Glomerular visceral epithelial cell (primary cell): ENCODE measurements around the gene VPS37D.

Experiments used
- DNase-seq: peaks from one replicate; pipeline ENCODE4 v3.0.0-alpha.2; 2016; ENCODE audit errors: extremely low spot score

VPS37D gene

GRCh38 chr7:73680501-73680900, 12.9 kb downstream of the VPS37D start:
- DNase-seq: no peak

GRCh38 chr7:73681031-73681430, 13.4 kb downstream of the VPS37D start:
- peak; percentile 22 for DNase-seq

GRCh38 chr7:73682745-73683055, 15.1 kb downstream of the VPS37D start:
- DNase-seq: no peak

- peak; percentile 97 for DNase-seq
Observed at GRCh38 chr7:73683056-73683787, 15.6 kb downstream of the VPS37D start, which contains the start of the genes BUD23 and DNAJC30. Gene BUD23, plus strand, starts transcription at chr7:73683597. Its CDS starts 29 bp downstream, at chr7:73683626. Gene DNAJC30, minus strand, starts transcription at chr7:73683453. Its CDS starts 30 bp downstream, at chr7:73683423.

GRCh38 chr7:73683788-73684693, 16.4 kb downstream of the VPS37D start:
- no peak for DNase-seq

GRCh38 chr7:73685311-73685710, 17.7 kb downstream of the VPS37D start:
- DNase-seq: no peak

- no peak for DNase-seq
Observed at GRCh38 chr7:73688288-73688687, 20.7 kb downstream of the VPS37D start.

- DNase-seq: no peak
Observed at GRCh38 chr7:73690646-73691045, 23.0 kb downstream of the VPS37D start.

GRCh38 chr7:73696372-73696771, 28.7 kb downstream of the VPS37D start:
- no peak for DNase-seq

- DNase-seq: no peak
Observed at GRCh38 chr7:73698410-73698809, 30.8 kb downstream of the VPS37D start.

GRCh38 chr7:73699370-73700068, 31.9 kb downstream of the VPS37D start:
- DNase-seq: no peak

- no peak for DNase-seq
Observed at GRCh38 chr7:73700069-73700423, 32.4 kb downstream of the VPS37D start.

- no peak for DNase-seq
Observed at GRCh38 chr7:73700581-73701134, 33.0 kb downstream of the VPS37D start.

GRCh38 chr7:73701357-73701995, 33.8 kb downstream of the VPS37D start:
- no peak for DNase-seq

- no peak for DNase-seq
Observed at GRCh38 chr7:73702226-73702625, 34.6 kb downstream of the VPS37D start.

- no peak for DNase-seq
Observed at GRCh38 chr7:73702665-73703064, 35.0 kb downstream of the VPS37D start.

GRCh38 chr7:73703225-73703624, 35.6 kb downstream of the VPS37D start:
- DNase-seq: no peak

- no peak for DNase-seq
Observed at GRCh38 chr7:73703757-73704639, 36.4 kb downstream of the VPS37D start.

- no peak for DNase-seq
Observed at GRCh38 chr7:73704640-73705550, 37.3 kb downstream of the VPS37D start.

- DNase-seq: no peak
Observed at GRCh38 chr7:73705551-73705920, 37.9 kb downstream of the VPS37D start.
